ENCODE measurements around the gene MEG3. TPM values are rescaled to one million over a fixed set of nuclear protein-coding genes. Genes with fewer than 3 reads are reported as not detected.

MEG3 gene
- total RNA-seq, 1 experiment from 2014 or later = 338 TPM

- TF ChIP-seq ZNF281 (CRISPR knock-in tag; IDR thresholded peaks at IDR 0.05) (no peak), NFATC4 (CRISPR knock-in tag; IDR thresholded peaks at IDR 0.05) (no peak), ERG (CRISPR knock-in tag; IDR thresholded peaks at IDR 0.05) (no peak), ESRRA (CRISPR knock-in tag; IDR thresholded peaks at IDR 0.05; ENCODE audit: borderline replicate concordance) (no peak), TP53 (CRISPR knock-in tag; IDR thresholded peaks at IDR 0.05) (no peak), ZSCAN18 (CRISPR knock-in tag; IDR thresholded peaks at IDR 0.05) (no peak), JUN (CRISPR knock-in tag; IDR thresholded peaks at IDR 0.05) (no peak), MLX (CRISPR knock-in tag; IDR thresholded peaks at IDR 0.05) (no peak), ZNF671 (CRISPR knock-in tag; IDR thresholded peaks at IDR 0.05) (no peak)
Measured at GRCh38 chr14:100887728-100888335, 61.9 kb downstream of the MEG3 start (continued).

GRCh38 chr14:100888789-100889315 is 62.9 kb downstream of the MEG3 start:
- TF ChIP-seq SMAD3 (CRISPR knock-in tag; IDR thresholded peaks at IDR 0.05; ENCODE audit: borderline replicate concordance) (no peak), MLX (CRISPR knock-in tag; IDR thresholded peaks at IDR 0.05) (no peak)
- ChIA-PET CTCF (no interaction called here), POLR2A (no interaction called here)
- Mint-ChIP-seq H3K27ac (no peak overlapping the region), H3K36me3 (peaks cover 34% of the 10 kb centered on the region), H3K4me3 (no peak overlapping the region), H3K9me3 (peaks cover 7% of the 10 kb centered on the region), H3K27me3 (ENCODE audit: low read depth) (no peaks in the 10 kb centered on the region), H3K4me1 (peaks cover 15% of the 10 kb centered on the region)
- DNase-seq (ENCODE audit: low spot score) (no peak), ATAC-seq (no peak)

GRCh38 chr14:100889641-100890040 is 63.7 kb downstream of the MEG3 start:
- CTCF ChIA-PET = interaction anchor here (0.6 to 0.7 kb wide), 4 partner anchors 33 to 1028 kb away, joined by 3 to 5 read pairs (median 4); no protein-coding TSS in a partner anchor
- Mint-ChIP-seq H3K27me3 (ENCODE audit: low read depth) (no peaks in the 10 kb centered on the region), H3K27ac (no peak overlapping the region), H3K4me1 (peaks cover 15% of the 10 kb centered on the region), H3K9me3 (no peaks in the 10 kb centered on the region), H3K4me3 (no peak overlapping the region), H3K36me3 (peaks cover 29% of the 10 kb centered on the region)
- no peak for ATAC-seq
- POLR2A ChIA-PET = interaction anchor here (0.6 to 0.7 kb wide), 2 partner anchors 114 to 200 kb away, joined by 3 to 5 read pairs; no protein-coding TSS in a partner anchor
- TF ChIP-seq USF1 (CRISPR knock-in tag; IDR thresholded peaks at IDR 0.05) = no peak
- TF ChIP-seq CBFB (CRISPR knock-in tag; IDR thresholded peaks at IDR 0.05; ENCODE audit: low read depth) = no peak
- no peak for TF ChIP-seq IRF1 (CRISPR knock-in tag; IDR thresholded peaks at IDR 0.05)
- no peak for TF ChIP-seq GRHL2 (CRISPR knock-in tag; IDR thresholded peaks at IDR 0.05; ENCODE audit: insufficient replicate concordance, severe bottlenecking)
- TF ChIP-seq JAZF1 (CRISPR knock-in tag; IDR thresholded peaks at IDR 0.05) = no peak
- peak; percentile 3 for DNase-seq (ENCODE audit: low spot score)
